ENCODE results near the gene MAST4.

Gene MAST4

DNA sequence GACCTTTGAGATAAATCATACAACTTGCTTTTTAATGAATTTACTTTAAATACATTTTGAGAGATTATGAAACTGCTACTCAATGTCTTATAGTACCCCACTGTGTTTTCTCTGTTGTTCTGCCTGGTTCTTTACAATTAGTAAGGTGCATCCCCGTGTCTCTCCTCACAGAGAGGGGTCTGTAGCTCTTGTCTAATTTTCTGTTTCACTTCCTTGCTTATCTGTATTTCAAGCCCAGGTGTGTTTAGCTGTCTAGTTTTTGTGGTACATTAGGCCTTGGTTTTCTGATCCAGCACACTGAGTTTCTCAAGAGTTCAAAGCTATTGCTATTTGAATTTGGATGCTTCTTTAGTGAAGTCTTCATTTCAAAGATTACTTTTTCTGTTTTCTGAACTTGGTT lies 105.1 kb downstream of the MAST4 start:
- no peak for DNase-seq (ENCODE audit: low spot score)

DNA sequence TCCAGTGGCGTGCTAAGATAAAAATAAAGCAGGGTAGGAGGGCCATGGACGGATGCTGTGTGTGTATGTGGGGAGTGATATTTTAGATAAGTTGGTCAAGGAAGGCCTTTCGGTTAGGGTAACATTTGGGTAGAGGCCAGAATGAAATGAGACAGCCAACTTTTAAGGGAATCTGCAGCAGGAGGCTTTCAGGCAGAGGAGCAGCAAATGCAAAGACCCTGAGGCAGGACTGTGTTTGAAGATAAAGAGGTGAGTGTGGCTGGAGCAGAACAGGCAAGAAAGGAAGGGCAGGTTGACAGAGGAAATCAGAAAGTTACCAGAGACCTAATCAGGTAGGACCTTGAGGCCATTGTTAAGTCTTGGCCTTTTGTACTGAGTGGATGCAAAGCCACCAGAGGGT lies 106.2 kb downstream of the MAST4 start:
- DNase-seq (ENCODE audit: low spot score), result no peak

DNA sequence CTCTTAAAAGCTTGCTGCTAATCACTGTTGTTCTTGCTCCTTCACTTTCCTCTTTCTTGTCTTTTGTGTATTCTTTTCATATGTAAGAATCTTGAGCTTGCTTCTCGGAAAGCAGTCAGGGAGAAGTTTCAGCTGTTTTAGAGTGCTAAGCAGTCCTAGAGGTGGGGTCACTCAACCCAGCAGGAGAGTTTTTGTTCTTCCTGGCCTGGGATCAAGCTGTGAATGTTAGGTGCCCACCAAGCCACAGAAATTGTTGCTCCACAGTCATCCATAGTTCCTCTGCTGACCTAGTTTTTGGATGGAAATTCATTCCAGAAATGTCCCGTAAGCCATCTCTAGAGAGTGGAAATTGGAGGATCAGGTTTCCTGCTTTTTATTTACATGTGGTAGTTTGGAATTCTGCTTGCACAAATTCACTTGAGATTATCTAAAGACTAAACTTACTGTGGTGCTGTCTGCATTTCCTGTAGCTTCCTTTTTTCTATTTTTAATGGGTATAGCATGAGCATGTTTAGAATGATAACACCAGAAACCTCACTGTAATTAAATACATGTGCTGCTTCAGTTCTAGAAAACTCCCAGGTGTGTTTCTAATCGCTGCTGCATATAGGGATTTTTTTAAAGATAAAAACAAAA lies 108.7 kb downstream of the MAST4 start:
- no peak for DNase-seq (ENCODE audit: low spot score)

DNA sequence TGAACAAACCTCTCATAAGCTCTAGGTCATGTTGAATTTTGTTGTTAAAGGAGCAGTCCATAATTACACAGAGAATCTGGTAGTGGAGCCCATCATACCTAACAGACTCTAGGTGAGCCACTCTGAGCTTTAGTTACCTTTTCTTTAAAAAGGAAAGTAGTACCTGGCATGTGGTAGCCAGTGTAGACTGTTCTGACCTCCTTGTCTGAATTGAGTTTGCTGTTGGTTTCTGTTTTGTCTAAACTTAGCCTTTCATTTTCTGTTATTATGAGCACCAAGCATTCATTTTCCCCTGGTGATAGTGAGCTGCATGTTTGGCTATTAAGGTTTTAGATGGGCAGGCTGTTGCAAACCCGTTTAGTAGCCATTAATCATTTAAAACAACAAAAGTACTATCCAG lies 112.2 kb downstream of the MAST4 start:
- DNase-seq (ENCODE audit: low spot score), result no peak

DNA sequence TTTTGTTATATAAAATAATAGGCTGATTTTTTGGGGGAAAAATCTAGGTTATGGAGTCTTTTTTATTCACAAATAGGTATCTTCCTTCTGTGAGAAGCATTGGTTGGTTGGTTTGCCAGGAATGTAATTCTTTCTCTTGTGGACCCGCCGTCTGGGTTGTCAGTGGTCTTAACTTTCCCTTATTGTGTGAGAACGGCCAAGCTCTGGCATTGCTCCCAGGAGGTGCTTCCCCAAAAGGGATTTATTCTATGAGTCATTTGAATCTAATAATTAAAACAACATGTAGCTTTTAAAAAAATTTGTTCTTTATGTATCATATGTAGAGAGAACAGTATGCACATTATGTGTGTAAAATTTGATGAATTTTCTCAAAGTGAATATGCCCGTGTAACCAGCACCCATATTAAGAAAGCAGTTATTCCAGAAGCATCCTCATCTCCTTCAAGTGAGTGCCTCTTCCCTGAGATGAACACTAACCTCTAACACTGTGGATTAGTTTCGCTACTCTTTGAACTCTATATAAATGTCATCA lies 114.4 kb downstream of the MAST4 start:
- DNase-seq (ENCODE audit: low spot score), result no peak

DNA sequence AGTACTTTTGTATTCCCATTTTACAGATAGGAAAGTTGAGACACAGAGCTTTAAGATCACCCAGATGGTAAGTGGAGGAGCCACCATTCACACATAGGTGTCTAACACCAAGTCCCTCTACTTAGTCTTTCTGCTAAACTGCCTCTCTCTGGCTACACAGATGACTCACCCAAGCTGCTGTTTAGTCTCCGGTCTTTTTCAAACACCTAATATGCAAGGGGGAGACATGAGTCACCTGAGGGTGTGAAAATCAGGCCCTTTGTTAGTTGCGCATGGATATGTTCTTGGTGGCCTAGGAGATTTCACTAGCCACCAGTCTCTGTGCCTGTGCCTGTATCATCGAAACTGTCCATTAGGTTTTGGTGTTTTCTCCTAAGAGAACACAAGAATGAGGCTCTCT lies 117.8 kb downstream of the MAST4 start:
- no peak for DNase-seq (ENCODE audit: low spot score)

DNA sequence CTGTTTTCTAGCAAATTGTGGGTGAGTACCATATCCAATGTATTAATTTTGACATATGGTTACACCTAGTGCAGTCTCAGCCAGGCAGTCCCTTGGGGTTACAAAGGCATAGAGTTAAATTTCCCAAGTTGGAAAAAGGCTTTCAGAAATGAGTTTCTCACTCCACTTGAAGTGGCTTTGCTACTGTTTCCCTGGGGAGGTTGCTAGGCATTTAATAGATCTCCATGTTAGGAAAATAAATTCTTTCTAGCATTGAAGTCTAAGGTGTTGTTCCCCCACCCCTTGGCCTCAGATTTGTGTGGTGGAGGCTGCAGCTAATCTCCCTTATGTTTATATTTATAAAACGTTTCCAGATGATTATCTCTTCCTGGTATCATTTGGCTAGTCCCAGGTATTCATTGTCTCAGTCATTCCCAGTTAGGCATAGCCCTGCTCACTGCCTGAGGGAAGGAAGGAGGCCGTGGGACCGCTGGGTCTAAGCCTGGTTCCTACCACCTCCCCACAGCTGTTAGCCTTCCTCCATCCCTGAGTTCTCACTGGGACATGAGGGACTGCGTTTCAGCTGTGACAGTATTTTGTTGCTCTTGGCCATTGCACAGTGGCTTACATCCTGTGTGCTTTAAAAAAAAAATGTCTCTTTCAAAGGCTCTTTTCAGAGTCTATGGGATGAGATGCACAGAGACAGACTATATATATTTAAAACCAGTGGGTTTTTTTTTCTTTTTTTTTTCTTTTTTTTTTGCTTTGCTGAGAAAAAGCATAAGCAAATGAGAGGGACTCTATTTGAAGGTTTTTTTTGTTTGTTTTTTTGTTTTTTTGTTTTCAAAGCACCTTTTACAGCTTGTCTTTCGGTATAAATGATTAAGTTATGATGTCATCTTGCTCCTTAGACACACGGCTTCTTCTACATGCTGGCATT lies 121.5 kb downstream of the MAST4 start:
- DNase-seq (ENCODE audit: low spot score), result no peak

DNA sequence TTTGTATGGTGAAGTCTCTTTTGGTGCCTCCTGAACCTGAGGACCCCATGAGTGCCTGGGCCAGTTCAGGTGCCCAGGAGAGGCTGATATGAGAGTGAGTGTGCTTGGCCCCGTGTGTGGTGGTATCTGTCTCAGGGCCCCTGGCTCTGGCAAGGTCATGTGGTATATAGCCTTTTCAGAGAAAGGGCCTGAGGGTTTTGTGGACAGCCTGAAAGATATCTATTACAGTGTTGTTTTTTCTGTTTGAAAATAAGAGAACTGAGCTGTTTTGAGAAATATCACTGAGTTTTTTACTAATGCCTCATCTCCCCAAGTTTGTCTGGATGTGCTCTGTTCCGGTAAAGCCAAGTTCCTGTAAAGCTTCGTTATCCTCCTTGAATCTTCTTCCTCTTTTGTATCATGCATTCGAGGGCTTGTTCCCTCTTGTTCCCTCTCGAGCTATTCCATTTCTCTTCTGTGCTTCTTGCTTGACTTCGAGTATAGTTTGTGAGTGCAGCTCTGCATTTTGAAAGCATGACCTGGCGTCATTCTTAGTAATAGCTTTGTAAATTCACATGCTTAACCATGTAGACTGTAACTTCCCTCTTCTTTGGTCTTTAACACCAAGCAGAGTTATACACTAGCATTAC lies 122.3 kb downstream of the MAST4 start:
- DNase-seq (ENCODE audit: low spot score), result no peak

DNA sequence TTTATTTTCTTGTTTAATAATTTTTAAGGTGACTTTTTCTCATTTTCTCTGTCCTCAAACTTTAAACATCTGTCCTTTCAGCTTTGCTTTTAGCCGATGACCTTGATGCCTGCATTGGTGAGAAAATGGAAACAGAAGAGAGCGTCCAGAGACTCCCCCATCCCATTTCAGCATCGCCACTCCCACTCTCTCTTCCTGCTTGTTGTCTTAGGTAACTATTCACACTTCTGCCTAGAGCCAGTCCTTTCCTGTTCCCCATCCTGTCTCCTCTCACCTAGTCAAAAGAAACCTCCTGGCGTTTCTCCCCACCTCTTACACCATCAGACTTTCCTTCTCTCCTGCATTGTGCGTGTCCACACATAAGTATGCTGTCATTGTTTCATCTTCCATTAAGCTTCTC lies 124.6 kb downstream of the MAST4 start:
- no peak for DNase-seq (ENCODE audit: low spot score)

DNA sequence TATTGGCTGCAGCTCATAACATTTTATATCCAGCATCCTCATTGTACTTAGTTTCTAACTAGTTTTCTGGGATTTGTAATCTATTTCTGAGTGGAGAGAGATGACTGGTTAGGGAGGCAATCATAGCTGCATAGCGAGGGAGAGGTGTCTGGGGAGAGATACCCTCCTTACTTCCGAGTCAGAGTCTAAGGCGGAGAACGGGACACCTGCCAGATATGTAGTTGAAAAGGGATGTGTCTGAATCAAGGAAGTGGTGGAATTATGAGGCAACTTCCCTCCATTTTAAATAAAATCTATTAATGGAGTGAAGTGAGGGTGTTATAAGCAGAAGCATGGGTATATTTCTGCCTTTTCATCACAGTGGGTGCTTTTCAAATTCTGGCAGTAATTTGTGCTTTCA lies 126.5 kb downstream of the MAST4 start:
- DNase-seq (ENCODE audit: low spot score), result no peak

DNA sequence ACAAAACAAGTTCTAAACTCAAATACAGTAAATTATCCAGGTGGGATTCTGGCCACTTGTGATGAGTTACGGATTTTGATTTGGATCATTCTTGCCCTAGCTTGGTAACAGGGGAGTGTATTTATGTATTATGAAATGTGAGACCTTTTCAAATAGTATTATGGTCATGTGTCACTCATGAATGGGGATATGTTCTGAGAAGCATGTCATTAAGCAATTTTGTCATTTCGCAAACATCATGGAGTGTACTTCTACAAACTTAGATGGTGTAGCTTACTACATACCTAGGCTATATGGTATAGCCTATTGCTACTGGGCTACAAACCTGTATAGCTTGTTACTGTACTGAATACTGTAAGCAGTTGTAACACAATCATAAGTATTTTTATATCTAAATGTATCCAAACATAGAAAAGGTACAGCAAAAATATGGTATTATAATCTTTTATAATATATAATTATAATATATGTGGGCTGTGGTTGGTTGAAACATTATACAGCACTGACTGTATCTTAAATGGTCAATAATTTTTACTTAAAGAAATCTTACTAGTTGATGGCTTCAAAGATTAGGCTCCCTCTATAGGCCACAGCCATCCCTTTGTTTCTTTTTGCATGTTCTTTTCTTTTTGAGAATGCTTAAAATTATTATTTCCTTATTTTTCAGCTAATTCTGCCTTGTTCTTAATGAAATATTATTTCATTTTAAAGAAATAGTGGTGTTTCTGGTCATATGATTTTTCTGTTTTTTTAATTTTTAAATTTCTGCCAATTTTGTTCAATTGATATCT lies 128.4 kb downstream of the MAST4 start:
- DNase-seq (ENCODE audit: low spot score), result no peak

DNA sequence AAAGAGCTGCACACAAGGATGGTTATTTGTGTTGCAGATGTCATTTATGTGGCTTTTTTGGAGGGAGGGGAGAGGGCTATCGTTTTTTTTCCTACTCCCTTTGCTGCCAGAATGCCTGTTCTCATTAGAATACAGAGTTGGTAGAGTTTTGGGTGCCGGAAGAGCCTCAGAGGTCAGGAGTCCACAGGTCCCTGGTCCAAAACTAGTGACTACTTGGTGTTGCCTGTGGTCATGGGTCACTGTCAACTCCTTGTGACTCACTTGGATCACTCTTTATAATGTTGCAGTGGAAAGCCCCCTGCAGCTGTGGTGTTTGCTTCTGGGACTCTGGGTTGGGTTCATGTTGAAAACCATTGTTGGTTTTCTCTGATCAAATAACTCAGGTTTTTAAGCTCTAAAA lies 131.4 kb downstream of the MAST4 start:
- no peak for DNase-seq (ENCODE audit: low spot score)

DNA sequence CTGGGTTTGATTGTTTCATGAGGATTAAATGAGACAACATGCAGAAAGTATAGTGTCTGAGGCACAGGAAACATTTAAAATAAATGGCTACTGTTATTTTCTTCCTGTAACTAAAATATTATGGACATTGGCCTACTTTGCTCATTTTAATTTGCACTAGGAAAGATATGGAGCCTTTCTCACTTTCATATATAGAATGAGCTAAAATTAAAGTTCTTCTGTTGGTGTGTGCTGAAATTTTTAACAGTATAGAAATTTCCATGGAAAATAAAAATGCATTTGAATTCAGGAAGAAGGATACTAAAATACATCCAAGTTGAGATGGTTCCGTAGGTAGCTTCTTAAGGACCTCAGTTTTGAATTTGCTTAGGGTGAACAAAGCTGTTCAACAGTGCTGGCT lies 131.9 kb downstream of the MAST4 start:
- no peak for DNase-seq (ENCODE audit: low spot score)

DNA sequence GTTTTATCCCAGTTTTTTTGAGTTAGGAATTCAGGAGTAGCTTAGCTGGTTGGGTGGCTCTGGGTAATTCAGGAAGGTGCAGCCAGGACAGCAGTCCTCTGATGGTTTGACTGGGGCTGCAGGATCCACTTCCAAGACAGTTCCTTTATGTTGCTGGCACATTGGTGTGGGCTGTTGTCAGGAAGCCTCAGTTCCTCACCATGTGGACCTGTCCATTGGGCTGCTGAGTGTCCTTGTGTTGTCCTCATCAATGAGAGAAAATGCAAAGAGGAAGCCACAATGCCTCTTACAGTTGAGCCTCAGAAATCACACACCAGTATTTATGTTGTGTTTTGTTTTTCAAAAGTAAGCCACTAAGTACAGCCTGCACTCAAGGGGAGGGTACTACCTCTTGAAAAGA lies 140.9 kb downstream of the MAST4 start:
- no peak for DNase-seq (ENCODE audit: low spot score)

DNA sequence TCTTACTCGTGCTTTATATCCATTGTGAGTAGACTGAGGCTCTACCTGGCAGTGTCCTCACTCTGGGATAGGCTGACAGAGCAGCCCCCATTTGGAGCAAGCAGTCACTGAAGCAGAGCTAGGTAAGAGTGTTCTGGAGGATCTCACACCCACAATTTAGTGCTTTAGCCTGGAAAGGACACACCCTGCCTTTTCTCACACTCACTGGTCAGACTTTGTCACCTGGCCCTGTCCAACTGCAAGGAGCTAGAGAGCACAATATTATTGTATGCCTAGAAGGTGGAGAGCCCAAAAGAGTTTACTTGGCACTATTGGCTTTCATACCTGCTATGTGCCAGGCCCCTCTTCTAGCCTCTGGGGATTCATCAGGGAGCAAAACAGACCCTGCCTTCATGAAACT lies 141.9 kb downstream of the MAST4 start:
- no peak for DNase-seq (ENCODE audit: low spot score)

DNA sequence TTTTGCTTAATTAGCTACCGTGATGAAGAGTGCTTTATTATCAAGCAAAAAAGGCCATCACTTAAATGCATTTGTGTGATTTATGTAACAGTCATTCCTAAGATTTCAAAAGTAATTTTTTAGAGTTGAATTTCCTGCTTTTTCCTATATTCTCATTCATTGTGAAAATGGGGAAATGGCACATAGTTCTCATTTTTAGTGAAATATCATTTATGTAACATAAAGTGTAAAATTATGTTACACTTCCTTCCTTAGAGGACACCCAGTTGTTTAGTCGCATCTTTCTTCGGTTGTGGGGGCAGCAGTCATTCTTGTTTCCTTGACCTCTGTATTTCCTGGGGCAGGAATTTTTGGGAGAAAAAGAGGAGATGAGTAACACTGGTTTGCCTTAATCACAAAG lies 142.8 kb downstream of the MAST4 start:
- DNase-seq (ENCODE audit: low spot score), result no peak

DNA sequence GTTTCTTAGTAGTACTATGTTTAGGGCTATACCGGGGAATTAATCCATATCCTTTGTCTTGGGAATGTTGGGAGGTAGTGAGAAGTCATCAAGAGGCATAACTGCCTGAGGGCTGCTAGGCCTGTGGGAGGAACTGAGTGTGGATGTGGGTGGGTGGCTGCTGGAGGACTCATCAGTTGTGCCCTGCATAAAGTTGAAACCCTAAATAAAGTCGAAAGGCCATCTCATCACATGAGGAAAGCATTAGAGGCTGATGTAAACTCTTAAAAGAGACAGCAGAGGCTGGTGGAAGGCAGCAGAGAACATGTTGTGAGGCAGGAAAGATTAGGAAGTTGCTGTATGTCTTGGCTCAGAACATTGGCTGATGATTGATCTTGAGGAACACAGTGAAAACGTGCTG lies 143.8 kb downstream of the MAST4 start:
- DNase-seq (ENCODE audit: low spot score), result no peak

DNA sequence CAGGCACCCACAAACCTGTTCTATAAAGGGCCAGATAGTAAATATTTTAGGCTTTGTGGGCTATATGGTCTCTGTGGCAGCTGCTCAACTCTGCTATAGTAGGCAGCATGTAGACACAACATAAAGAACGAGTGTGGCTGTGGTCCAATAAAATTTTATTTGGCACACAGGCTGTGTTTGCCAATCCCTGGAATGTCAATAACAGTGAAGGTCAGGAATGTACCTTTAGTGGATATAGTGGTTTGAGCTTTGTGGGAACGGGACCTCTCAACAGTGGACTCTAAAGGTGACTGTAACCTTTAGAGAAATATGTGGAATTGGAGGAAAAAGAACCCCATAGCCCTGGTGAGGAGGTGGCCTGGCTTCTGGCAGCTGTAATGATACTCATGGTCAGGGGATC lies 145.2 kb downstream of the MAST4 start:
- DNase-seq (ENCODE audit: low spot score), result no peak

DNA sequence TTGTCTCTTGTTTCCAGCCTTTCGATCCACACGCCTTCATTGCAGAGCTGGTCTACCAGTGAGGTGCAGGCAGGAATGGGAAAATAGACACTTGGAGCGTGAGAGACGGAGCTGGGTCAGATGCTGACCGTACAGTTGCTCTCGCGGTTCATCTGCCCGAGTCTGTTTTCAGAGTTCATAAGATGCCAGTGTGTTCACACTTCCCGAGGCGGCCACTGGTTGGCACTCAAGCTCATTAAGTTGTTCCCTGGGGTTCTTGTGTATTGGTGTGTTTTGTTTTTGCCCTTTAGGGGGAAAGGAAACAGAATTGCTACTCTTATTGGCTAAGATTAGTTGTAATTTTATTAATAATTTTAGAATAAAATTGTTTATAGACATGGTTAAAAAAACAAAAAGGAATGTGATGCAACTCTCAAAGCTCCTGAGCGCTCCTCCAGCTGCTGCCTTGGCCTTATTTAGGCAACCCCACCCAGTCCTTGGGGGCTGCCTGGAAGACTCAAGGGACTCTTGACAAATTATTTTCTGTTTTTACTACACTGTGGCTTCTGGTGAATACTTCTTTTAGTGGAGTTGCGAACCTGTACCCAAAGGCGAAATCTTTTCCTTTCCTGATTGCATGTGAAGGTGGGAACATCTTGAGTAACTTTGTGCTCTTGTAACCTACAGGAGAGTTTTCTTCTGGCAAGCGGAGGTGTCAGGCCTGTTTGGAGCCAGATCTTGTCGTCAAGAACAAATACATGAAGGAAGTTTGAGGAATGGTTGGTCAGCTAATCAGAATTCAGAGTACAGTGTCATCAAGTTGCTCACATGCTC lies 146.1 kb downstream of the MAST4 start:
- DNase-seq (ENCODE audit: low spot score), result peak; percentile 29

DNA sequence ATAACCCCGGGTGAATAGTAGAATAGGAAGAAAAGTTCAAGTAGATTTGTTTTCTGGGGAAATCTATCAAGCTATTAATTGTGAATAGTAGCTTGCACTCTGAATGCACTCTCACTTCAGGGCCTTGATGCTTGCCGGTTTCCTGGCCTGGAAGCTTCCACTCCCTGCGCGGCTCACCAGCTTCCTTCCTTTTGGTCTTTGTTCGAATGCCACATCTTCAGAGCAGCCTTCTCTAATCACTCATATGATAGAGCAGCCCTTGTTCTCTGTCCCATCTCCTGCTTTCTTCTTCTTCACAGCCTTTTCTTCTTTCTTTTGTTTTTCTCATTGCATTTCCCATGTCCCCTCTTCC lies 146.7 kb downstream of the MAST4 start:
- DNase-seq (ENCODE audit: low spot score), result no peak

DNA sequence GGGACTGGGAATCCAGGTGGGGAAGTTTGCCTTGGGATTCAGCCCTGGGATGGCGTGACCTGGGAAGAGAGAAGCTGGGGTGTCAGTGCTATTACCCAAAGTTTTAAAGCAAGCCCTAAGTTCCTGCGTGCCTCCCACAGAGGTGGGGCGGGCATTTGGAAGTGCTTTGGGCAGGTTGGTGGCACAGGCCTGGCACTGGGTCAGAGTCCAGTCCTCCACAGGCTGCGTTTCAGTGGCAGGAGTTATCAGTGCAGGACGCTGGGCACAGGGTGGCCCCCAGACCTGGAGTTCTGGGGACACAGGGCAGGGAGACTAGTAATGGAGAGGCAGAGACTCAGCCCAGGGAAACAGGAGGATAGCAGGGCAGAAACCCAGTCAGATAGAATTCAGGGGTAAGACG lies 147.2 kb downstream of the MAST4 start:
- DNase-seq (ENCODE audit: low spot score), result no peak

Measured in NAMALWA (cell line).